CD8-positive, alpha-beta memory T cell (primary cell): ENCODE measurements around the gene KIF1B. TPM values are rescaled to one million over a fixed set of nuclear protein-coding genes. Genes with fewer than 3 reads are reported as not detected.
"Not testable (repeated sequence)": the region's sequence is repeated elsewhere in the genome, so short reads cannot be mapped to it uniquely, and the experiment has no call there.

Experiments used
- CTCF ChIA-PET: fragments of 350-600 bp; sonication (Branson Sonifier 250); formaldehyde crosslinking; loops from one replicate; lab custom pipeline; 2021; ENCODE audit warnings: antibody characterized with exemption; lab: Charles Lee
- POLR2A ChIA-PET: fragments of 350-600 bp; sonication (Branson Sonifier 250); formaldehyde crosslinking; loops from one replicate; lab custom pipeline; 2021; ENCODE audit warnings: antibody characterized with exemption; lab: Charles Lee
- DNase-seq, 5 donors: peaks; one replicate each; pipeline versions ENCODE4 v3.0.0 to v3.0.0-alpha.2; 2020 to 2022; ENCODE audit warnings: mixed read lengths in 1 of 5
- H3K27ac ChIP-seq: one replicate; pipeline ENCODE4 v1.7.0; 2013; ENCODE audit warnings: low read depth, mild to moderate bottlenecking, low read length, moderate library complexity
- H3K27me3 ChIP-seq: 2 replicates; pipeline ENCODE4 v1.7.0; 2013; ENCODE audit warnings: low read length, mild to moderate bottlenecking; ENCODE audit not compliant: insufficient read depth, poor library complexity, severe bottlenecking
- H3K36me3 ChIP-seq: 2 replicates; pipeline ENCODE4 v1.7.0; 2013; ENCODE audit warnings: mild to moderate bottlenecking, low read length, moderate library complexity; ENCODE audit not compliant: insufficient read depth
- H3K4me1 ChIP-seq: 2 replicates; pipeline ENCODE4 v1.7.0; 2013; ENCODE audit warnings: mild to moderate bottlenecking, low read length, moderate library complexity; ENCODE audit not compliant: insufficient read depth
- H3K4me3 ChIP-seq: 2 replicates; pipeline ENCODE4 v1.7.0; 2013; ENCODE audit warnings: mild to moderate bottlenecking, low read length
- H3K9me3 ChIP-seq: 2 replicates; pipeline ENCODE4 v1.7.0; 2013; ENCODE audit warnings: mild to moderate bottlenecking, low read length
- H3K27ac Mint-ChIP-seq, 8 donors: one replicate each; pipeline ENCODE4 v1.8.0; 2020 to 2021; ENCODE audit warnings: mixed read lengths in 8 of 8, mild to moderate bottlenecking in 6 of 8, inconsistent platforms in 3 of 8, moderate library complexity in 3 of 8
- H3K27me3 Mint-ChIP-seq, 2 donors: one replicate each; pipeline ENCODE4 v1.8.0; 2020 to 2021; ENCODE audit warnings: mixed read lengths in 2 of 2, mild to moderate bottlenecking in 1 of 2, moderate library complexity in 1 of 2
- H3K36me3 Mint-ChIP-seq, 3 donors: one replicate each; pipeline ENCODE4 v1.8.0; 2020 to 2021; ENCODE audit warnings: mixed read lengths in 3 of 3, inconsistent platforms in 1 of 3, mild to moderate bottlenecking in 1 of 3
- H3K4me1 Mint-ChIP-seq, 3 donors: one replicate each; pipeline ENCODE4 v1.8.0; 2020 to 2021; ENCODE audit warnings: mixed read lengths in 3 of 3, inconsistent platforms in 1 of 3, mild to moderate bottlenecking in 1 of 3
- H3K4me3 Mint-ChIP-seq, 7 donors: one replicate each; pipeline ENCODE4 v1.8.0; 2020 to 2021; ENCODE audit warnings: mixed read lengths in 7 of 7, mild to moderate bottlenecking in 6 of 7, moderate library complexity in 4 of 7, inconsistent platforms in 2 of 7
- H3K9me3 Mint-ChIP-seq, 5 donors: one replicate each; pipeline ENCODE4 v1.8.0; 2020 to 2022; ENCODE audit warnings: mixed read lengths in 5 of 5, mild to moderate bottlenecking in 3 of 5, moderate library complexity in 2 of 5, inconsistent platforms in 1 of 5
- polyA plus RNA-seq: library from polyadenylated mRNA; unstranded; fragments of 300-500 nt; fragmentation: Illumina TruSeq; gene quantifications from one replicate; pipeline ENCODE4 v1.2.3, GENCODE V29; 2021
- total RNA-seq, 2 experiments: library from RNA; stranded (reverse); gene quantifications; one replicate each; pipeline ENCODE4 v1.2.3, GENCODE V29; 2021

Gene KIF1B
- total and polyA plus RNA-seq, 3 experiments from 2014 or later, result 2.6 to 17.8 (median 17.5) TPM

- Mint-ChIP-seq H3K4me3 (peak overlapping the region; percentile 84 to 98 (median 90)), H3K4me1 (peaks cover 9 to 25% (median 21%) of the 10 kb centered on the region in 3 donors), H3K9me3 (no peaks in the 10 kb centered on the region), H3K27me3 (no peaks in the 10 kb centered on the region), H3K27ac (peak overlapping the region; percentile 58 to 94 (median 76)), H3K36me3 (peaks cover 5 to 40% (median 9%) of the 10 kb centered on the region in 3 donors)
- DNase-seq, result no peak
- Histone ChIP-seq H3K4me3 (peak overlapping the region; percentile 98), H3K4me1 (peaks cover 11% of the 10 kb centered on the region), H3K27ac (peak overlapping the region; percentile 79), H3K36me3 (peaks cover 14% of the 10 kb centered on the region), H3K9me3 (no peaks in the 10 kb centered on the region), H3K27me3 (no peaks in the 10 kb centered on the region)
- CTCF ChIA-PET, result interaction anchor here (1.5 to 2.2 kb wide), 3 partner anchors 12 to 190 kb away, joined by 3 to 8 read pairs (median 4); partner anchors contain the start of gene KIF1B
- POLR2A ChIA-PET, result interaction anchor here (1.8 to 2.0 kb wide), 2 partner anchors 12 to 190 kb away, joined by 4 read pairs; partner anchors contain the start of gene KIF1B
These were observed 189.6 kb downstream of the KIF1B start for GRCh38 chr1:10400013-10400412.

- peaks cover 11% of the 10 kb centered on the region for H3K4me1 ChIP-seq
- Mint-ChIP-seq H3K4me3 (peak overlapping the region in 1 of 7 donors; percentile 11), H3K9me3 (no peaks in the 10 kb centered on the region), H3K27me3 (no peaks in the 10 kb centered on the region), H3K36me3 (peaks cover 5 to 46% (median 9%) of the 10 kb centered on the region in 3 donors), H3K4me1 (peaks cover 9 to 25% (median 21%) of the 10 kb centered on the region in 3 donors), H3K27ac (no peak overlapping the region)
- H3K9me3 ChIP-seq, result no peaks in the 10 kb centered on the region
- ChIA-PET POLR2A (no interaction called here), CTCF (interaction anchor here (0.7 to 1.7 kb wide), 2 partner anchors 13 to 29 kb away, joined by 3 read pairs; partner anchors contain the start of gene CENPS)
- H3K4me3 ChIP-seq, result no peak overlapping the region
- no peak for DNase-seq
- peak overlapping the region; percentile 9 for H3K27ac ChIP-seq
- no peaks in the 10 kb centered on the region for H3K27me3 ChIP-seq
- H3K36me3 ChIP-seq, result peaks cover 24% of the 10 kb centered on the region
These were observed 190.9 kb downstream of the KIF1B start for GRCh38 chr1:10401281-10401680.

DNA sequence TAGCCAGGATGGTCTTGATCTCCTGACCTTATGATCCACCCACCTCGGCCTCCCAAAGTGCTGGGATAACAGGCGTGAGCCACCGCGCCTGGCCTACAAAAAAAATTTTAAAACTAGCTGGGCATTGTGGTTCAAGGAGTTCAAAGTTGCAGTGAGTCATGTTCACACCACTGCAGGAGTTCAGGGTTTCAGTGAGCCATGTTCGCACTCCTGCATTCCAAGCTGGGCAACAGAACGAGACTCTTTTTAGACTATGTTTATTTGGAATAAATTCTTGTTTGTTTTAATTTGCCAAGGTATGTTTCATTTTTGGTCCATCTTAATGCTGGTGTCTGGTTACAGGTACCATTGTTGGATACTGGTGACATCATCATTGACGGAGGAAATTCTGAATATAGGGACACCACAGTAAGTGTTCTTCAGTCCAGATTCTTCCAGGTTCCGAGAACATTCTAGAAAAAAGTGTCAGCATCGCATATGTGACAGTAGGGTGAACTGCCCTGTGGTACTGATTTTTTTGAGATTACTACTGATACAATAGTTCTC lies 192.4 kb downstream of the KIF1B start:
- ChIA-PET CTCF (no interaction called here), POLR2A (no interaction called here)
- no peak for DNase-seq
- Histone ChIP-seq H3K27me3 (no peaks in the 10 kb centered on the region), H3K27ac (no peak overlapping the region), H3K36me3 (peaks cover 37% of the 10 kb centered on the region), H3K9me3 (no peaks in the 10 kb centered on the region), H3K4me3 (no peak overlapping the region), H3K4me1 (peaks cover 11% of the 10 kb centered on the region)
- no peaks in the 10 kb centered on the region for H3K9me3 Mint-ChIP-seq
- H3K4me3 Mint-ChIP-seq, result no peak overlapping the region
- H3K27me3 Mint-ChIP-seq, result no peaks in the 10 kb centered on the region
- no peak overlapping the region for H3K27ac Mint-ChIP-seq
- peaks cover 9 to 21% (median 16%) of the 10 kb centered on the region in 3 donors for H3K4me1 Mint-ChIP-seq
- H3K36me3 Mint-ChIP-seq, result peaks cover 10 to 62% (median 11%) of the 10 kb centered on the region in 3 donors

GRCh38 chr1:10407201-10407600 lies 196.8 kb downstream of the KIF1B start:
- H3K36me3 Mint-ChIP-seq, result peaks cover 10 to 82% (median 21%) of the 10 kb centered on the region in 3 donors
- H3K27me3 Mint-ChIP-seq, result no peaks in the 10 kb centered on the region
- H3K27ac ChIP-seq, result no peak overlapping the region
- H3K4me1 ChIP-seq, result no peaks in the 10 kb centered on the region
- CTCF ChIA-PET, result interaction anchor here (1.5 kb wide), 1 partner anchor 9 kb away, joined by 3 read pairs; the partner anchor contains the start of gene PGD
- no peak overlapping the region for H3K27ac Mint-ChIP-seq
- DNase-seq, result no peak
- H3K4me3 ChIP-seq, result no peak overlapping the region
- POLR2A ChIA-PET, result no interaction called here
- peaks cover 54% of the 10 kb centered on the region for H3K36me3 ChIP-seq
- H3K9me3 Mint-ChIP-seq, result no peaks in the 10 kb centered on the region
- no peaks in the 10 kb centered on the region for H3K4me1 Mint-ChIP-seq
- H3K4me3 Mint-ChIP-seq, result no peak overlapping the region
- no peaks in the 10 kb centered on the region for H3K9me3 ChIP-seq
- no peaks in the 10 kb centered on the region for H3K27me3 ChIP-seq

GRCh38 chr1:10415211-10415930 lies 205.0 kb downstream of the KIF1B start:
- no peaks in the 10 kb centered on the region for H3K27me3 Mint-ChIP-seq
- peaks cover 0 to 86% (median 43%) of the 10 kb centered on the region in 3 donors for H3K36me3 Mint-ChIP-seq
- peaks cover 34% of the 10 kb centered on the region for H3K36me3 ChIP-seq
- no peaks in the 10 kb centered on the region for H3K27me3 ChIP-seq
- no peak overlapping the region for H3K4me3 Mint-ChIP-seq
- no peaks in the 10 kb centered on the region for H3K9me3 Mint-ChIP-seq
- no peaks in the 10 kb centered on the region for H3K9me3 ChIP-seq
- no peak for DNase-seq
- ChIA-PET CTCF (no interaction called here), POLR2A (interaction anchor here (0.6 kb wide), 1 partner anchor 934 kb away, joined by 7 read pairs; no protein-coding TSS in a partner anchor)
- H3K27ac Mint-ChIP-seq, result peak overlapping the region in 6 of 8 donors; percentile 33 to 87 (median 70)
- peak overlapping the region; percentile 72 for H3K27ac ChIP-seq
- peaks cover 0 to 5% (median 3%) of the 10 kb centered on the region in 3 donors for H3K4me1 Mint-ChIP-seq
- H3K4me1 ChIP-seq, result no peaks in the 10 kb centered on the region
- no peak overlapping the region for H3K4me3 ChIP-seq

- POLR2A ChIA-PET, result interaction anchor here (0.5 kb wide), 1 partner anchor 751 kb away, joined by 7 read pairs; no protein-coding TSS in a partner anchor
- H3K4me1 Mint-ChIP-seq, H3K9me3 ChIP-seq, H3K4me3 Mint-ChIP-seq, H3K27me3 Mint-ChIP-seq, H3K9me3 Mint-ChIP-seq, CTCF ChIA-PET, H3K27ac Mint-ChIP-seq, H3K27me3 ChIP-seq, DNase-seq, H3K4me1 ChIP-seq, H3K4me3 ChIP-seq: not testable (repeated sequence)
- peaks cover 0 to 86% (median 43%) of the 10 kb centered on the region in 3 donors for H3K36me3 Mint-ChIP-seq
- Histone ChIP-seq H3K36me3 (peaks cover 34% of the 10 kb centered on the region), H3K27ac (peak overlapping the region; percentile 72)
These were observed 205.6 kb downstream of the KIF1B start for GRCh38 chr1:10415967-10416366.

DNA sequence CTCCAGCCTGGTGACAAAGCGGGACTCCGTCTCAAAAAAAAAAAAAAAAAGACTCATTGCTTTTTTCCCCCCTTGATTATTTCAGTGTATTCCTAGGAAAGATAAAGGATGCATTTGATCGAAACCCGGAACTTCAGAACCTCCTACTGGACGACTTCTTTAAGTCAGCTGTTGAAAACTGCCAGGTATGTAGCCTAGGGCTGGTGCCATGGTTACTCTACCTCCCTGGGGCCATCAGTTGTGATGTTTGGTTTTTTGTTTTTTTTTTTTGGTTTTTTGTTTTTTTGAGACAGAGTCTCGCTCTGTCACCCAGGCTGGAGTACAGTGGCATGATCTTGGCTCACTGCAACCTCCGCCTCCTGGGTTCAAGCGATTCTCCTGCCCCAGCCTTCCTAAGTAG lies 208.4 kb downstream of the KIF1B start:
- H3K27ac Mint-ChIP-seq, H3K4me3 Mint-ChIP-seq, POLR2A ChIA-PET, H3K4me1 ChIP-seq, H3K9me3 ChIP-seq, H3K4me3 ChIP-seq, H3K9me3 Mint-ChIP-seq, H3K4me1 Mint-ChIP-seq, H3K27me3 ChIP-seq, H3K27ac ChIP-seq, H3K27me3 Mint-ChIP-seq, DNase-seq: not testable (repeated sequence)
- H3K36me3 Mint-ChIP-seq, result peaks cover 0 to 65% (median 24%) of the 10 kb centered on the region in 3 donors
- CTCF ChIA-PET, result interaction anchor here (1.3 kb wide), 1 partner anchor 11 kb away, joined by 3 read pairs; the partner anchor contains the start of gene CENPS
- peaks cover 10% of the 10 kb centered on the region for H3K36me3 ChIP-seq

- H3K9me3 ChIP-seq, result no peaks in the 10 kb centered on the region
- no peaks in the 10 kb centered on the region for H3K27me3 Mint-ChIP-seq
- no peaks in the 10 kb centered on the region for H3K9me3 Mint-ChIP-seq
- no peak overlapping the region for H3K4me3 ChIP-seq
- ChIA-PET POLR2A (no interaction called here), CTCF (no interaction called here)
- H3K27ac ChIP-seq, result no peak overlapping the region
- no peaks in the 10 kb centered on the region for H3K4me1 ChIP-seq
- peaks cover 0 to 5% (median 3%) of the 10 kb centered on the region in 3 donors for H3K4me1 Mint-ChIP-seq
- H3K27me3 ChIP-seq, result no peaks in the 10 kb centered on the region
- no peak for DNase-seq
- peaks cover 0 to 61% (median 24%) of the 10 kb centered on the region in 3 donors for H3K36me3 Mint-ChIP-seq
- peak overlapping the region in 3 of 8 donors; percentile 30 to 42 (median 33) for H3K27ac Mint-ChIP-seq
- H3K4me3 Mint-ChIP-seq, result no peak overlapping the region
- H3K36me3 ChIP-seq, result peaks cover 10% of the 10 kb centered on the region
These were observed 209.0 kb downstream of the KIF1B start for GRCh38 chr1:10419351-10419750.
